ENCODE data around the gene NT5DC4.

Gene NT5DC4

DNA sequence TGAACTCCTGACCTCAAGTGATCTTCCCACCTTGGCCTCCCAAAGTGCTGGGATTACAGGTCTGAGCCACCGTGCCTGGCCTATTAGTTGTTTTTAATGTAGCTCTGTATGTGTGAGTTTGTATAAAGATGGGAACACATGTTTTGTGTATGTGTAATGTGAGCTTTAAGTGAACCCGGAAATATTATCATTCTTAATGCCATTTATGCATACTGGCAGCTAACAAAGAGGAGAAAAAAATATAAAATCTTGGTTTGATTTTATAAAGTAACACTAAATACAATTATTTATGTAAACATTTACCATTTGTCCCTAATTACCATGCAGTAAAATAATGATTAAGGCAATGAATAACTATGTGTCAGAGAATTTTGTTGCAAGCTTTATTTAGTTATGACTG is 52.7 kb downstream of the NT5DC4 start:
- DNase-seq (ENCODE audit: low read depth in 1 of 2, low spot score in 1 of 2) = no peak
- in situ Hi-C loops (cut with HindIII; ENCODE audit: low pct_unique_long_range_greater_than_20kb, low sequenced_read_pairs) = no loop called here
- no peak for TF ChIP-seq JUND (IDR thresholded peaks at IDR 0.05; ENCODE audit: low read depth)

DNA sequence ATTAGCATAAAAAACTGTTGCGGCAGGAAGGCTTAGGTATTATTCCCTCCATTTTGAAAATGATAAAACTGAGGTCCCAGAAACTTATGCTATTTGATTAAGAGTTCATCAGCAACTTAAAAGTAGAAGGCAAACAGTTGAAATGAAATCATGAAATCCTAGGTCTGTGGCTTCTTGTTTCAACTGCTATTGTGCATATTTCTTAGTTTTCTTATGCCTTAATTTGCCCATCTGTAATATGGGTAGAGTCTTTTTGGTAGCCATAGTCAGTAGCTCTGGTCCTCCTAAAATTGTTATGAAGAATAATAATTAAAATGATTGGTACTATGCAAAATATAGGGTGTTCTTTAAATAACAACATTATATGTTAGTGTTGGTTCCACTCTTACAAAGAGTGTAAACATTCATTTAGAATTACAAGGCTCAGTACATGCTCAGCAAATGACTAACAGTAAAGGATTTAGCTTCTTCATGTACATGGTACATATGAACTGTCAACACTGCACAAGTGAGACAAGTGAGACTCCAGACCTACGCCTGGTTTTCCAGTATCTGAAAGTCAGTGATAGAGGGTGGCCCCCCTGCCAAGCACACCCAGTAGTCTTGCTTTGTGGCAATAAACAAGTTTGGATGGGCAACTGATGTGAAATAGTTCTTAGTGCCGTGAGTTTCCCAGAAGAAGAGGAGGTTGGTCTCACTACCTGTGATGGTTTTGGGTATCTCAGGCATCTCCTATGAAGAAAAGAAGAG is 53.9 kb downstream of the NT5DC4 start:
- in situ Hi-C loops (cut with HindIII; ENCODE audit: low pct_unique_long_range_greater_than_20kb, low sequenced_read_pairs) = no loop called here
- TF ChIP-seq JUND (IDR thresholded peaks at IDR 0.05; ENCODE audit: low read depth) = no peak
- DNase-seq (ENCODE audit: low read depth in 1 of 2, low spot score in 1 of 2) = no peak

DNA sequence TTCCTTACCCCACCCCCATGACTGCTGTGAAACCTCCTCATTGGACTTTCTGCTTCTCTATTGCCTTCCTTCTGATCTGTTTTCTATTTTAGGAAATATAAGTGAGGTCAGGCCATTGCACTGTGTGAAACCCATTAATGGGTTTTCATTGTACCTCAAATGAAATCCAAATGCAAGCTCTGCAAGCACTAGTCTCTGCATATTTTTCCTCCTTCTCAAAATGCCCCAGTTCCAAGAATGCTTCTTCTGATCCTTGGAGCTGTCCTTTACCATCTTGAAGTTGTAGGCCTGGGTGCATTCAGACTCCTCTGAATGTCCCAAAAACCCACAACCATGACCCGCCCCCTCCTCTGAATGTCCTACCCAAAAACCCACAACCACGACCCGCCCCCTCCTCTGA is 55.3 kb downstream of the NT5DC4 start:
- in situ Hi-C loops (cut with HindIII; ENCODE audit: low pct_unique_long_range_greater_than_20kb, low sequenced_read_pairs) = no loop called here
- DNase-seq (ENCODE audit: low read depth in 1 of 2, low spot score in 1 of 2) = no peak
- TF ChIP-seq JUND (IDR thresholded peaks at IDR 0.05; ENCODE audit: low read depth) = no peak

DNA sequence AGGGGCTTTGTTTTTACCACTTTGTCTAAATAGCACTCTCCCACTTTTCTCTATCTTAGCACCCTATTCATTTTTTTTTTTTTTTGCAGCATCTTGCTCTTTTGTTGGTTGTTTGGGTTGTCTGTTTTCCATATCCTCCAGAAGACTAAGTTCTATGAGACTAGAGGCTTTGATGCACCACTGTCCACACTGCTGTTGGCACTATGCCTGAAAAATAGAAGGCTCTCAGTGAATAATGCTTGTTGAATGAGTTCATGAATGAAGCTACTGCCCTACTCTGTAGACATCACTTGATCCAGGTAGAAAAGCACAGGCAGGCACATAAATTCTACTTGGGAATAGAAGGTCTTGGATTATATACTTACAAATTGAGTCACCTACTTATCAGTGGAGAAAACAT is 56.2 kb downstream of the NT5DC4 start:
- no peak for DNase-seq (ENCODE audit: low read depth in 1 of 2, low spot score in 1 of 2)
- in situ Hi-C loops (cut with HindIII; ENCODE audit: low pct_unique_long_range_greater_than_20kb, low sequenced_read_pairs) = no loop called here
- no peak for TF ChIP-seq JUND (IDR thresholded peaks at IDR 0.05; ENCODE audit: low read depth)

DNA sequence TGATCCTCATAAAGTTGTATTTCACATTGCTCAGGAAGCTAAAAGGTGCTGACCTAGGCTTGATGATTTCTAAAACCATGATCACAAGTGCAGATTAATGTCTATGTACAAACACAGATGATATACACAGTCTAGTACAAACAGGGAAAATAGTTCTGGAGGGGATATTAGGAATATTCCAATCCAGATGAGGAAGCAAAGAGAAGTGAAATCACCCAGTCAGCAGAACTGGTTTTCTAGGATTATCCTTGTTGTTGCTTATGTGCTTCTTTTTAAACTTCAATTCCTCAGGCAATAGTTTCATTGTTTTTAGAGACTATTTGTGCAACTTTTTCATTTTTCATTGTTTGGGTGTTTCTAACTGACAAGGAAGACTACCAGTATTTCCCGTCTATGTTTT is 58.8 kb downstream of the NT5DC4 start:
- no peak for TF ChIP-seq JUND (IDR thresholded peaks at IDR 0.05; ENCODE audit: low read depth)
- DNase-seq (ENCODE audit: low read depth in 1 of 2, low spot score in 1 of 2) = no peak
- in situ Hi-C loops (cut with HindIII; ENCODE audit: low pct_unique_long_range_greater_than_20kb, low sequenced_read_pairs) = no loop called here

DNA sequence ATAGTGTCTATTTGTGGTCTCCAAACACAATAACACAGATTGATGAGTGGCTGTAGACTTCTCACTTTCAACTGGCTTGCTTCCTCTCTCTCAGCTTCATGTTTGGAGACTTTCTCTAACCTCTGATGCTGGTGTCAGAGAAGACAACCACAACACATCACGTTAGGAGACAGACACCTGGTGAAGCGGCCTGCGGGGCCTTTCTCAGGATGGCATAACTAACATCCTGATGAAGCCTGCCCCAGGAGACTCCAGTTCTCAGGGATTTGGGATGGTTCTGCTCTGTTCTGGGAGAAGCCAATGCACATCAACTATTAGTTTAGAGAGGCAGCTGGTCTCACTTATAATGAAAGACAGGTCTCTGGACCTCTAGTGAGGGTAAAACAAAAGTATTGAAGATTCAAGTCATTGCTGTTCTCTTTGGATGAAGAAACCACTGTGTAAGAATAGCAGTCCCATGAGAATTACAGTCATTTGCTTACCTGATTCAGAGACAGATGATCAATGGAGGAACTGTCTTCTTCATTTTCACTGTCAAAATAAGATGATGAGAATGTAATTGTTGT is 61.5 kb downstream of the NT5DC4 start:
- TF ChIP-seq JUND (IDR thresholded peaks at IDR 0.05; ENCODE audit: low read depth) = no peak
- in situ Hi-C loops (cut with HindIII; ENCODE audit: low pct_unique_long_range_greater_than_20kb, low sequenced_read_pairs) = no loop called here
- DNase-seq (ENCODE audit: low read depth in 1 of 2, low spot score in 1 of 2) = no peak

DNA sequence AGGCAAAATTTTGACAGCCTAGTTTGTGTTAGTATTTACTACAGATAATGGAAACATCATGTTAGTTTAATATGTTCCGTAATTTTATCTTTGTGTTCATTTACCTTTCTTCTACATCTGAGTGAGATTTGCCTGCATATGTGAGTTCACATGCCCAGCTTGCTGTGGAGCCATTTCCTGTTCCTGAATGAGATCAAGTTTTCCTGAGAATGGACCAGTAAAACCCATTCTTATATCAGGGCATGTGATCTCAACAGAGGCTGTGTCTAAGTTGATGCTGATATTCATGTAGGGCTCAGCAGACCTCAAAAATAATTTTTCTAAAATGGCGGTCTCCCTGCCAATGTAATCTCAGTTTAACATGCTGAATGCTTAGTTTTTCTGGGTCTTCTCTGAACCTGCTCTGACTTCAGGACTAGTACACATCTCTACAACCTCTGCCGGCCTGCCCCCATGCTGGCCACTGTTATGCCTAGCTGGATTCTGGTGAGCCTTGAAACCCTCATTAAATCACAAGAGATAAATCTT is 62.4 kb downstream of the NT5DC4 start:
- no peak for TF ChIP-seq JUND (IDR thresholded peaks at IDR 0.05; ENCODE audit: low read depth)
- no peak for DNase-seq (ENCODE audit: low read depth in 1 of 2, low spot score in 1 of 2)
- in situ Hi-C loops (cut with HindIII; ENCODE audit: low pct_unique_long_range_greater_than_20kb, low sequenced_read_pairs) = no loop called here

DNA sequence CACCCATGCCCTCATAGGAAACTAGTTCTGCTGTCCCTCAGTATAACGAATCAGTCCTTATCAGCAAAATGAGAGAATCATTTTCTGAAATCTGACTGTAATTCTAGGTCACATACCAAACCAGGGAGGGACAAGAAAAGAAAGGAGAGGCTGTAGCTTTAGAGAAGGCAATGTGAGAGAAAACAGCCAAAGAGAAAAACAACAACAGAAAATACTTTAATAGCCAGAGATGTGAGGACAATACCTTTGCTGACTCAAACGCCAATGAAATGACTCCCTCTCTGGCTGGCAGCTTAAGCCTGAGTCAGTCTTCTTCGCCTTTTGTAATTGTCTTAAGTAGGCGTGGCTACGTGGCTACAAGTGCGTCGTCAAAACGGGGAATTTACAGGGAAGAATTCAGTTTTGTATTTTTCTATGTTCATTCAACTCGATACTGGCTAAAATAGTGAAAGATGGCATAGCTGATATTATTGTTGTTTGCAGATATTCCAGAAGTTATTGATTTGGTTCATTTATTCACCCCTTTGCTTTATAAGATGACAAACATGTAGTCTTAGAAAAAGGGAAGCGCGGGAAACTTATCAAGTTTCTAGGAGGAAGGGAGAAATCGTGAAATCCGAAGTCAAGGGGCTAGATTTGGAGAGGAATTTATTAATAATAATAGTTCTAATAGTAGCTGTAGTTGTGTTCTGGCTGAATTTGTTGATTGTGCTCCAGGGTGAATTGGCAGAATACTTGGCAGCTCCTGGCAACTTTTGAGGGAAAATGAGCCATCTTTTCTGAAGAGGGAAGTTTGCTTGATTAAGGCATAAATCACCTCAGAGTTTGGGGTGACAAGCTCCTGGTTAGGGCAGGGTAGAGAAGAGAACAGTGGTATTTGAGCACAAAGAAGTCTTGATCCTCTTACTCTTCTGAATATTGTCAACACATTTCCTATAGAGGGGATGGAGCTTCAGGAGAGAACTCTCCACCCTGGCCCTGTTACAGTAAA is 63.7 kb downstream of the NT5DC4 start, which contains the start of gene IL1A:
TSS of gene IL1A (minus strand) at position 295 of the 991 bp plus-strand sequence. CDS start 723 bp downstream, outside the sequence.
- no peak for DNase-seq (ENCODE audit: low read depth in 1 of 2, low spot score in 1 of 2)
- no peak for TF ChIP-seq JUND (IDR thresholded peaks at IDR 0.05; ENCODE audit: low read depth)
- in situ Hi-C loops (cut with HindIII; ENCODE audit: low pct_unique_long_range_greater_than_20kb, low sequenced_read_pairs) = no loop called here

DNA sequence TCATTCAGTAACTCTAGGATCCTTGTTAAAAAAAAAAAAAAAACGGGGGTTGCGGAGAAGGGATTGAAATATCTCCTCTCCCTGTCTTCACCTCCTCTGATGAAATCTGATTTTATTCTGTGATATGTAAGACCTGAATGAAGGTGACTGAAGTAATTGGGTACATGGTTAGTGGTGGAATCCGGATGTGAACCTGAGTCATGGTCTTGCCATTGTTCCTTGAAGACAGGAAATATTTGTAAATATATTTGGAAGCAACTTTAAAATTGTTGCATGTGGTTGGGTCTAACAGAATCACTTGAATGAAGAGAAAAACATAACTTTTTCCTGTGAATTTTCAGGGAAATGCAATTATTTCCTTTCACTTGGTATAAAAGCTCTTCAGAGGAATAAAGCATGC is 66.5 kb downstream of the NT5DC4 start:
- DNase-seq (ENCODE audit: low read depth in 1 of 2, low spot score in 1 of 2) = no peak
- TF ChIP-seq JUND (IDR thresholded peaks at IDR 0.05; ENCODE audit: low read depth) = no peak
- in situ Hi-C loops (cut with HindIII; ENCODE audit: low pct_unique_long_range_greater_than_20kb, low sequenced_read_pairs) = no loop called here

DNA sequence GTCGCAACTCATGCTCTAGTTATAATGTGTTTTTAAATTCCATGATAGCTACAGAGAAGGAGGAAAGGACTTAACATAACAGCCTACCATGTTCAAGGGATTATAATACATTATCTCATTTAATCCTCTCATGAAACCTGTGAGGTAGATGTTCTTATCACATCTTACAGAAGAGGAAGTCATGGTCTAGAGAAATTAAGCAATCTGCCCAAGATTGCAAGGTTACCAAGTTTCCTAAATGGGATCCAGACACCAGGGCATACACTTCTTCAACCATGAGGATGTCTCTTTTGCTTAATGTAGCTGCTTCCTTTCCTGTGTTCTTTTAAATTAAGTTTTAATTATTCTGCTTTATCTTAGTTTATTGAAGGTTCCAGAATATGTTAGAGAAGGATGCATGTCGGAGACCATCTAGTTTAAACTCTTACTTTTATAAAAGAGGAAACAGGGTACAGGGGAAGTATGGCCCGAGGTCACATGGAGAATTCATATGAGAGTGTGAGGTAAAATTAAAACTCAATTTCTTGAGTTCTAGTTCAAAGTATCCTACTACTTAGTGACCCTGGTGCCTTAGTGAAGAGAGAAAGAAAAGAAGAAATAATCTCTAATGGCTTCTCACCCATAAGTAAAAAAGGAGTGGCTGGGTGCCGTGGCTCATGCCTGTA is 67.0 kb downstream of the NT5DC4 start:
- no peak for DNase-seq (ENCODE audit: low read depth in 1 of 2, low spot score in 1 of 2)
- no peak for TF ChIP-seq JUND (IDR thresholded peaks at IDR 0.05; ENCODE audit: low read depth)
- in situ Hi-C loops (cut with HindIII; ENCODE audit: low pct_unique_long_range_greater_than_20kb, low sequenced_read_pairs) = no loop called here

DNA sequence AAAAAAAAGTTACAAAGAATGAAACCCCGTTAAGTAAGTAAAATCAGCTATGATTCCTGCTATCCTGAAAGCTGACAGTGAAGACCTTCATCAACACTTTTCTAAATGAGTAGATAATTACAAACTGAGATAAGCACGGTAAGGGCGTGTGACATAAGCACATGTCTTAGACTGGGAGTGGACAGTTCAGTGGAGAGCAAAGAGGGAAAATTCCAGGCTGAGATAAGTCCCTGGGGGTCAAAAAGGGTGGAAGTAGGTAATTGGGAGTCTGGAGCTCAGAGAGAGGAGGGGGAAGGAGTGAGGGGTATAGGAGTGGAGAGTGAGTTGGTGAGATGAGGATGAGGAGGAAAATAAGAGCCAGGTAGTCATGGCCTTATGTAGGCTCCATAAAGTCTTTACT is 67.8 kb downstream of the NT5DC4 start:
- TF ChIP-seq JUND (IDR thresholded peaks at IDR 0.05; ENCODE audit: low read depth) = no peak
- in situ Hi-C loops (cut with HindIII; ENCODE audit: low pct_unique_long_range_greater_than_20kb, low sequenced_read_pairs) = no loop called here
- DNase-seq (ENCODE audit: low read depth in 1 of 2, low spot score in 1 of 2) = no peak

Measured in T47D (cell line).